ENCODE data around the gene ZNF814.

DNA sequence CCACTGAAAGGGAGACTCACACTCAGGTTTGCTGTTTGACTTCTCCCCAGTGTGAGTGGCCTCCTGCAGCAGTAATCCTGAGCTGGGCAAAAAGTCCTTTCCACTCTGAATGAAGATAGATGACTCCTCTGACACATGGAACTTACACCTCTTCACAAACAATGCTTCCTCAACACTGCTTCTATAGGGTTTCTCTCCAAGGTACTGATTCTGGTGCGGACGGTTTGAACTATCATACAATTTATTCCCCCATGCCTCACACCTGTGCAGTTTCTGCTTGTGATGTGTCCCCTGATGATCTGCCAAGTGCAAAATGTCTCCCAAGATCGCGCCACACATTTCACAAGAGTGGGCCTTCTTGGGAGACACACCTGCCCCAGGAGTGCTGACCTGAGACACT is 38.8 kb upstream of the ZNF814 start:
- no peak for TF ChIP-seq CTCF (conservative IDR thresholded peaks at IDR 0.05 in 1 of 2, IDR thresholded peaks at IDR 0.05 in 1 of 2; ENCODE audit: low read depth in 1 of 2, low read length in 2 of 2)
- no peak for TF ChIP-seq EZH2 (IDR thresholded peaks at IDR 0.05; ENCODE audit: low read length, missing control alignments)

Data from fibroblast of lung (primary cell).